GM08714 (cell line): ENCODE data around the gene CLMN.

Source experiments
- H3K4me3 ChIP-seq: fragments of 200-500 bp; sonication (Bioruptor generic); 2 replicates; pipeline ENCODE4 v1.5.1; 2014; ENCODE audit warnings: mild to moderate bottlenecking, low read length, inconsistent platforms
- ZNF274 ChIP-seq: IDR thresholded peaks from 2 replicates; pipeline ENCODE4 v1.6.1; 2012; ENCODE audit warnings: mild to moderate bottlenecking, low read depth, low read length

CLMN gene

DNA sequence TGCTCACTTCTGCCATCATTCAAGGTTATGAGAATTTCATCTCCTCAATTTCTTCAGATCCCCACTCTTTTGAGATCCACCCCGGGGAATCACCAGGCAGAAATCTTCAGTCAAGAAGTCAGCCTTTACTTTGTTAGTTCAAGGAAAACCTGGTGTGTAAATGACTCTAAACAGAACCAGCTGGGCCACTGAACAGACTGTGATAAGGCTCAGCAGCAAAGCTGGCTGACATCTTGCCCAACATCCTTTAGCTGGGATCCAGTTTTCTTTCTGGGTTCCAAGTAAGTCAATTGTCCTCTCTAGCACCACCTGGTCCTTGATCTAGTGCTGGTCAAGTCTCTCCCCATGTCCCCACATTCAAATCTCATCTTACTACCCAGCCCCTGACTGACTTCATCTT, 11.6 kb downstream of the CLMN start:
- no peak overlapping the region for H3K4me3 ChIP-seq
- TF ChIP-seq ZNF274, result no peak

DNA sequence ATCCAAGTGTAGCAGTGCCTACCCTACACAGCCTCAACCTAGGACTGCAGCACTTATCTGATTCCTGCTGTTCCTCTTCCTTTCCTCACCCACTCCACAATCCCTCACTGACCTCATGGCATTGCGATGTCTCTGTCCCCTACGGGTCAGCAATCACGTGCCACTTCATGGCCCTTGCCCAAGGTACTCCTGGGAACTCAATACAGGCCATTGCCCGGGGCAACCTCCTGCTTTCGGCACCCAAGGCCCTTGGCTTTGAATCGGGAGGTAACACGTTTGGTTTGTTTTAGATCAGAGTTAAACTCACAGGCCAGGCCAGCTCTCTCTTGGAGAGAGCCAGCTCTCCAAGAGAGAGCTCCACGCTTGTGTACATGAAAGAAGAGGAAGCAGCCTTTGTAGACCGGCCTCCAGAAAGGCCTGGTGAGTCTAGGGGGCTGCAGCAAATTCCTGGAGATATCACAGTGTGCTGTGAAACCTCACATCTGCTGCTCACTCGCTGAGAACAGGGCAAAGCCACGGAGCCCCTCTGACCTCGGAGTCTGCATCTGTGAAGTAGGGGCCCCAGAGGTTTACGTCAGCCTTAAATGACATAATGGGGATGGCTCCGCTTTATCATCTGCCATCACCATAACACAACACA, 12.2 kb downstream of the CLMN start:
- no peak for TF ChIP-seq ZNF274
- no peak overlapping the region for H3K4me3 ChIP-seq

DNA sequence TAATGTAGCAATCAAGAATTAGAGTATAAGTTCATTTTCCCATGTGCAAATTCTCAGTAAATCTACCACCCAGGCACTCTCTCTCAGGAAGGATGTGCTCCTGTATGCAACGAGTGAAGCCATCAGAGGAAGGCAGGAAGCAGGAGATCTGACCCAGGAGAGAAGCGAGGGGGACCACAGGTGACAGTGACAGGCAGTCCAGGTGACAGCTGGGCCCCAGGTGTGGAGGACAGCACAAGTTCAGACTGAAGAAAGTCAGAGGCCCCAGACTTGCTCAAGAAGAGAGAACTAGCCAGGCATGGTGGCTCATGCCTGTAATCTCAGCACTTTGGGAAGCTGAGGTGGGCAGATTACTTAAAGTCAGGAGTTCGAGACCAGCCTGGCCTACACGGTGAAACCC, 13.8 kb downstream of the CLMN start:
- no peak for TF ChIP-seq ZNF274
- H3K4me3 ChIP-seq, result no peak overlapping the region

DNA sequence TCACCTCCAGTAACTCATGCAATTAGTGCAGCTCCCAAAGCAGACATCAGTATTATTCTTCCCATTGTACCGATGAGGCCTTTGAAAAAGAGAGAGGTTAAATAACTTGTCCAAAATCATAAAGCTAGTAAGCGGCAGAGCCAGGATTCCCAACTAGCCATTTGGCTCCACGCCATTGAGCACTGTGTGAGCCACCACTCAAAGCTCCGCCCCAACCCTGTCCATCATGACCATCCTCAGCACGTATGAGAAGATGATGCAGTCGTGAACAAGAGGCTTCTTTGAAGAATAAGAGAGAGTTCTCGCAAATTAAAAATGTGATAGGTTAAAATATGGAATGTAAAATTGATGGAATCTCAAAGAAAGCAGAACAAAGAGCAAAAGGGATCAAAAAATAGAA, 14.6 kb downstream of the CLMN start:
- no peak overlapping the region for H3K4me3 ChIP-seq
- no peak for TF ChIP-seq ZNF274

DNA sequence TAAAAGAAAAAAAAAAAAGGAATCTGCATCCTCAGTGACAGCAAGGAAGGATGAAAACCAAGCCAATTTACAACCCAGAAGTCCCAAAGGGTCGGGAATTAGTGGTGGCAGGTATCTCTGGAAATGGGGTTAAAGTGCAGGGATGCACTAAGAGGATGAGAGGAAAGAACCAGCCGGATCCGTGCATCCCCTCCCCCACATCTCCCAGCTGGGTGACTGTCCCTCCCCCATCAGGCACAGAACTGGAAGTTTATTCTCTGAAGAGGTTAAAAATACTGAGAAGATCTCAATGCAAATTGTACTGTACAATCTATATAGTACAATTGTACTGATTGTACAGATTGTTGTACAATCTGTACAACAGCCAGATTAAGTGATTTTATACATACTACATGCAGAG, 15.4 kb downstream of the CLMN start:
- H3K4me3 ChIP-seq, result no peak overlapping the region
- TF ChIP-seq ZNF274, result no peak

DNA sequence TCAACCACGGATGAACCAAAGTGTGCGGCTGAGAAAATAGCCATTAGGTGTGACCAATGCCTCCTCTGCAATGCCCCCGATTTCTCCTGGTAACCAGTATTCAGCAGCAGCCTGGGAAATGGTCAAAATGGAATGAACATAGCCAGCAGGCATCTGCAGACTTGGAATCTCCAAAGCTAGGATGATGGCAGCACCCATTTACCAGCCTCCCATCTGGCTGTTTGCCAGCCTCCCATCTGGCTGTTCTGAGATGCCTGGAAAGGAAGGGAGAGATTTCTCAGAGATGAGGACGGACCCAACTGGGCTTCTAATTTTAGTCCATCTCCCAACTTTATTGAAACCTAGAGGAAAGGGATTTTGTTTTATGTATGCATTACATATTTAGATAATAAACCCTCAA, 16.2 kb downstream of the CLMN start:
- H3K4me3 ChIP-seq, result no peak overlapping the region
- TF ChIP-seq ZNF274, result no peak

DNA sequence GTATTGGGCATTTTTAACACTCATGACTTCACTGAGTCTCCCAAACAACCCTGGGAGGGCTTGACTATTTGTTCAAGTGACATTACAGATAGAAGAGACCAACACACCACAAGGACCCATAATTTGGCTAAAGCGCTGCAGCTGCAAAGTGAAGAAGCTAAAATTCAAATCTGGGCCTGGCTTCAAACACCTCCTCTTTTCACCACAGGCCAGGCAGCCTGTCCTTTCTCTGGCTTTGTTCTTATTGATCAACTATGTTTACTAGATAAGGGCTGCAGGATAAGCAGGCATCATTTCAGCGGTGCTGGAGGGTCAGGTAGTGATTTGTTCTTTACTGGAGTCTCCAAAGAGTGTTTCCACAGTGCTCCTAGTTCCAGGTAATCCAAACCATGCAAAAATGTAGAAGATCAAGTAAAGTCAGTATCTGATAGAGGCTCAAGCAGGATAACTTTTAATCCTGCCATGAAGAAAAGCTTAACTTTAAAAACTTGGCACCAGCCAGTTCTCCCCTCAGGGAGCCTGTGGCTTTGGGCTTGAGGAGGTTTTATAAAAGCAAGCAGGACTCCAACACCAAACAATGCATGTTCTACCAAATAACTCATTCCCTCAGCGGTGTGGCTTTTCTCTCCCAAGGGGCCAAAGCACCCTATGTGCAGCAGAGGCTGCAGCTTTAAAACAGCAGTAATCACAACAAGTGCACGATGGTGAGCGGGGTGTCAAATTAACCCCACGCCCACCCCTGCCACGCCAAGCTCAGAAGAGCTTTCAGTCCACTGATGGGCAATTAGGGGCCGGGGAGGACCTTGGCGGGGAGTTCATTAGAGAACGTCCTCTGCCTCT, 16.8 kb downstream of the CLMN start:
- no peak overlapping the region for H3K4me3 ChIP-seq
- TF ChIP-seq ZNF274, result no peak

DNA sequence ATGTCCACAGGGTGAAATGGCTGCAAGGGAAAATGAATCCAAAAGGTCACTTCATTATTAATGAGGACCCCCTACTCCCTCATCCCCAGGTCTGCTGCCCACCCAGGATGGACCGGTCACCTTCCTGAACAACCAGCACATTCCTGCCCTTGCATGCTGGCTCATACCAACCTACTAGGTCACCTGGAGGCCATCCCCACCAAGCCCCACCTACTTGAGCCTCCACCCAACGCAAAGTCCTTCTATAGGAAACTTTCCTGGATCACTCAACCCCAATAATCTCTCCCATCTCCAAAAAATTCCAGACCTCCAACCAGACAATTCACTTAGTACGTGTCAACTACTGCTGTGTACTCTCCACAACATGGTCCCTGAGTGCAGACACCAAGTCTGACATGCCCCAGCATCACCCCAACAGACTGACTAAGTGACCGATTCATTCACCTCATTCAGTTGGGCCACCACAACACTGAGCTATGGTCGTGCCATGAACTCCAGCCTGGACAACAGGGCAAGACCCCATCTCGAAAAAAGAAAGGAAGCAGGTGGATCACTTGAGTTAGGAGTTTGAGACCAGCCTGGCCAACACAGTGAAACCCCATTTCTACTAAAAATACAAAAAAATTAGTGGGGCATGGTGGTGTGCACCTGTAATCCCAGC, 18.1 kb downstream of the CLMN start:
- H3K4me3 ChIP-seq, result no peak overlapping the region

DNA sequence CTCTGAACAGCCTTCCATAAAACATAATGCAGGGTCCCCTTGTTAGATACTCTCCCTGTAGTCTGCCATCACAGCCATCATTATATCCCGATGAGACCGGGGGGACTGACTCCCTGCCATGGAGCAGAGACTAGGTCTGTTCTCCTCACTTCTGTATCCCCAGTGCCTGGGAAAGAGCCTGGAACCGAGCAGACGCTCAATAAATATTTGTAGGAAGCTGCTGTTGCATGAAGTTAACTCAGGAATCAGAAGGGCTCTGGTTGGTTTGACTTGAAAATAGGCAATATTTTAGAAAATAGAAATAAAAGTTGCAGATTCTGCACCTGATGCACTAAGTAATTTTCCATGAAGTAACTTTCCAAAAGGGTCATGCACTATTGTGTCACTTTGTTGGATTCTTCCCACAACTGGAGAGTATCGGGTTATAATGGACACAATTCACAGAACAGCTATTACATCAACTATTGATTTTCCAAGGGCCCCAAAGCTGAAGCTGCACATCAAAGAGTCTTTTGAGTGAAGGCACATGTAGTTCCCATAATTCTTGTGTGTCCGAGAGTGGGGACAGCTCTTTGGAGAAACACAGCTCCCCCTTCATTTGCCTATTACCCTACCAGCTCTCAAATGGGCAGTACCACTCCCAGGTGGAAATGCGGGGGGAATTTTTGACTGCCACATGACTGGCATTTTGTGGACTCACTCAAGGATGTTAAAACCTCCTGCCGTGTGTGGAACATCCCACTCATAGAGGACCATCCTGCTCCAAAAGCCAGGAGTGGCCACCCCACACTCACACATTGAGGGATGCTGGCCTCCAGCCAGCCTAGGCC, 18.8 kb downstream of the CLMN start:
- no peak for TF ChIP-seq ZNF274
- H3K4me3 ChIP-seq, result no peak overlapping the region

More for the DNA sequence above, 18.1 kb downstream of the CLMN start:
- no peak for TF ChIP-seq ZNF274

DNA sequence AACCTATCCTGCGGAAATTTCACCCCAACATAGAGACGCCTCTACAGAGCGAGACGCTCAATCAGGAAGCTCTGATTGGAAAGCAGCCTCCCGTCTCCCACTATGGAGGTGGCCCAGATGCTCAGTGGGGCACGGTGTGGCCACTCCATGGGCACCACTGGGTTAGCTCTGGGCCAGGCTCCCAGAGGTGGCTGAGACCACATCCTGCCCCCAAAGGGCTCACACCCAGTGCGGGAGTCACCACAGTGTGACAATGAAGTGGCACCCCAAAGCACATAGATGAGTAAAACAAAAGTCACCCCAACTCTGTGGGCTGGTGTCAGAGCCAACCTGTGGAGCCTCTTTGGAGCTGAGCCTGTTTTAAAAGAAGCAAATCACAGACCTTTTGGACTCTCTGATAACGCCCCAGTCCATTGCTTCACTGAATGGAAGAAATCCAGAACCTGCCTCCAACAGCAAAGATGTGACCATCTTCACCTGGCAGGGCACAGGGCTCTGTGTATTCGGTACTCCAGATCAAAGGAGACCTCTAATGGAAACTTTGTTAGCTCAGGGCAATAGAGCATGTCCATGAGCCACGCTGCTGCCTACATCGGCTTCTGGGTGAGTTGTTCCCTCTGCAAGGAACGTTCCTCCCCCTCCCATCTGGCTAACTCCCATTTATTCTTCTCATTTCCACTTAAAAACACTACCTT, 19.6 kb downstream of the CLMN start:
- no peak for TF ChIP-seq ZNF274

DNA sequence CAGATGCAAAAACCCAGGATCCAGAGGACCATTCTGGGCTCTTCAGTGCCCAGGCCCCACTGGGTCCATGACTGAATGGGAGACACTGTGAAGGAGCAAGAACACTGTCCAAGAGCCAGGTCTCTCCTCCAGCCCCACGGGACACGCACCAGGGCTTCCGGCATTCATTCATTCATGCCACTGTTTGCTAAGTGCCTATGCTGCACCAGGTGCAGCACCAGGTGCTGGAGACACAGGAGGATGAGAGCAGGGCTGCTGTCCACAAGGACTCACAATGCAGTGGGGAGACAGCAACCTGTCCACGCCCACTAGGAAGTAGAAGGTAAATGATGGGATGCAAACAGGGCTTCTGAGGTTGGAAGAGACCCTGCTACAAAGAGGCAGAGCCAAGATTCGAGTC, 20.4 kb downstream of the CLMN start:
- no peak overlapping the region for H3K4me3 ChIP-seq
- TF ChIP-seq ZNF274, result no peak

More for the DNA sequence above, 19.6 kb downstream of the CLMN start:
- no peak overlapping the region for H3K4me3 ChIP-seq

DNA sequence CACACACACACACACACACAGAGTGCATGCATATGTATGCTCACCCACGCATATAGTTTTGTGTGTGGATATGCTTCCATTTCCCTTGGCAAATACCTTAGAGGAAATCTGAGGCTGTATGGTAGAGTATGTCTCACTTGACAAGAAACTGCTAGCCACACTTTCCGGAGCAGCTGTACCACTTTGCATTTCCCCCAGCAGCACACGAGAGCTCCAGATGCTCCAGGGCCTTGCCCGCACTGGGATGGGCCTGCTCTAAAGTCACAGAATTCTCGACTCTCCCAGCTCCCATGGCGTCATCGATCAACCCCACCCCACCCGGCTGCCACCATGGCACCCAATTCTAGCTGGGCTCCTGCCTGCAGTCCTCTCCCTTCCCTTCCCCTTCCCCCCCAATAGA, 21.9 kb downstream of the CLMN start:
- no peak for TF ChIP-seq ZNF274

DNA sequence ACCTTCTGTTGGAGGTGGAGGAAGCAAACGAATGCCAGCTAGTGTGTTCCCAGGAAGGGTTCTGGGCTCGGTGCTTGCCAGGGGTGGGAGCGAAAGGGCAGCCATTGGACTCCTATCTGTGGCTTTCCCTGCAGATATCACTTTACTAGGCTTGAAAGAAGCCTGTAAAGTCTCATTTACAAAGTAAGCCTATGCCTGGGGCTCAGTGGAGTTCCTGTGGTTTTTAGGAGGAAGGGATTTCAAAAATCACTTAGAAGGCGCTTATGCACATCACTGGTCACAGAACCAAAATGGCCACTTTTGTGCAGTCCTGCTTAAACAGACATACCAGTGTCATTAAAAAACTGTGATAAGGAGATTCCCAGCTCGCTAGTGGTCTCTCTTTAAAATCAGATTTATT, 22.7 kb downstream of the CLMN start:
- H3K4me3 ChIP-seq, result no peak overlapping the region
- TF ChIP-seq ZNF274, result no peak

More for the DNA sequence above, 21.9 kb downstream of the CLMN start:
- no peak overlapping the region for H3K4me3 ChIP-seq
